Panc1 (cell line): ENCODE results near the gene ILDR1.

Experiments
- CTCF ChIP-seq: fragments of 450-650 bp; IDR thresholded peaks from 2 replicates; pipeline ENCODE4 v1.5.1; 2017; ENCODE audit warnings: mild to moderate bottlenecking
- SIN3A ChIP-seq: IDR thresholded peaks from 2 replicates; pipeline ENCODE4 v1.6.1; 2012; ENCODE audit warnings: low read depth, mild to moderate bottlenecking, low read length, moderate library complexity, borderline replicate concordance; ENCODE audit not compliant: insufficient read depth

GRCh38 chr3:121974601-121975111 lies 47.4 kb downstream of the ILDR1 start:
- TF ChIP-seq CTCF = no peak
- TF ChIP-seq SIN3A = no peak
